A549 (cell line): ENCODE measurements around the gene DOK4. TPM values are rescaled to one million over a fixed set of nuclear protein-coding genes. Genes with fewer than 3 reads are reported as not detected.

Experiments
- ATAC-seq, 2 experiments: fragments of 200-7000 bp in 1 of 2; fragments of >200 bp in 1 of 2; cut with Nextera tagmentation in 1 of 2; cut with Tn5 transposase in 1 of 2; 3 replicates each; pipeline versions ENCODE4 v1.8.0 to v1.9.1; 2018 to 2020; ENCODE audit warnings: mild to moderate bottlenecking in 1 of 2, moderate library complexity in 1 of 2
- CTCF ChIA-PET: fragments of 300-600 bp; sonication (Branson Sonifier 250); formaldehyde crosslinking; extraction: SDS; loops from one replicate; lab custom pipeline; 2021; ENCODE audit warnings: antibody characterized with exemption, inconsistent platforms; lab: Yijun Ruan, JAX
- POLR2A ChIA-PET: fragments of 350-600 bp; formaldehyde crosslinking; extraction: SDS; loops from one replicate; lab custom pipeline; 2021; ENCODE audit warnings: antibody characterized with exemption, inconsistent platforms; lab: Yijun Ruan, JAX
- DNase-seq, 2 experiments: peaks; one replicate each; pipeline versions ENCODE4 v3.0.0 to v3.0.0-alpha.2; 2011 to 2016; ENCODE audit warnings: low read depth in 1 of 2, low spot score in 1 of 2
- FAIRE-seq: peaks from 2 replicates; lab custom pipeline; 2011; peaks lifted over from hg19 to GRCh38; lab: Jason Lieb, UNC
- H3K27ac ChIP-seq, 2 experiments: fragments of >200 bp; sonication (Bioruptor Twin); formaldehyde crosslinking; 3 replicates each; pipeline ENCODE4 v1.5.1; 2016 to 2017
- H3K4me1 ChIP-seq: fragments of >200 bp; sonication (Bioruptor Twin); formaldehyde crosslinking; 3 replicates; pipeline ENCODE4 v1.6.1; 2016
- H3K4me2 ChIP-seq: fragments of >200 bp; sonication (Bioruptor Twin); formaldehyde crosslinking; 3 replicates; pipeline ENCODE4 v1.6.1; 2016
- H3K4me3 ChIP-seq: fragments of >200 bp; sonication (Bioruptor Twin); formaldehyde crosslinking; 3 replicates; pipeline ENCODE4 v1.5.1; 2016
- H3K9me3 ChIP-seq: fragments of >200 bp; sonication (Bioruptor Twin); formaldehyde crosslinking; 3 replicates; pipeline ENCODE4 v1.6.1; 2016
- ATOH8 ChIP-seq: fragments of 250-450 bp; sonication (Bioruptor Pico); IDR thresholded peaks from 2 replicates; pipeline ENCODE4 v1.5.0; 2020; ENCODE audit warnings: low read depth, mild to moderate bottlenecking, moderate library complexity
- BCL3 ChIP-seq: fragments of >200 bp; sonication (Bioruptor Twin); formaldehyde crosslinking; IDR thresholded peaks from 3 replicates; pipeline ENCODE4 v1.6.1; 2016
- BHLHE40 ChIP-seq: IDR thresholded peaks from 2 replicates; pipeline ENCODE4 v1.6.1; 2012; ENCODE audit warnings: low read depth, low read length, inconsistent platforms
- CBX2 ChIP-seq: fragments of 200-600 bp; sonication (generic); IDR thresholded peaks from 2 replicates; pipeline ENCODE4 v1.6.1; 2016; ENCODE audit warnings: low read depth, mild to moderate bottlenecking, borderline replicate concordance
- CBX8 ChIP-seq: fragments of 200-600 bp; sonication (generic); IDR thresholded peaks from 2 replicates; pipeline ENCODE4 v1.6.1; 2016
- CEBPB ChIP-seq, 2 experiments: fragments of >200 bp in 1 of 2; sonication (Bioruptor Twin) in 1 of 2; formaldehyde crosslinking in 1 of 2; IDR thresholded peaks; 2 replicates each; pipeline ENCODE4 v1.6.1; 2012 to 2016
- CHD2 ChIP-seq: fragments of 150-350 bp; IDR thresholded peaks from 2 replicates; pipeline ENCODE4 v1.6.1; 2014; ENCODE audit warnings: low read length; ENCODE audit not compliant: partially characterized antibody
- EHF ChIP-seq: fragments of 250-450 bp; sonication (Bioruptor Pico); IDR thresholded peaks from 2 replicates; pipeline ENCODE4 v1.5.0; 2020; ENCODE audit warnings: mild to moderate bottlenecking
- EHMT2 ChIP-seq: fragments of 200-600 bp; sonication (generic); IDR thresholded peaks from 2 replicates; pipeline ENCODE4 v1.6.1; 2016; ENCODE audit warnings: antibody characterized with exemption, low read depth, mild to moderate bottlenecking, moderate library complexity
- FOSB ChIP-seq: fragments of 250-450 bp; sonication (Bioruptor Pico); IDR thresholded peaks from 2 replicates; pipeline ENCODE4 v1.5.0; 2020; ENCODE audit warnings: mild to moderate bottlenecking, moderate library complexity
- HES2 ChIP-seq: fragments of >200 bp; sonication (Bioruptor Twin); formaldehyde crosslinking; IDR thresholded peaks from 2 replicates; pipeline ENCODE4 v1.6.1; 2016
- HOXB13 ChIP-seq: fragments of 250-450 bp; sonication (Bioruptor Pico); IDR thresholded peaks from 2 replicates; pipeline ENCODE4 v1.5.0; 2020; ENCODE audit warnings: low read depth, mild to moderate bottlenecking, moderate library complexity
- HOXB5 ChIP-seq: fragments of 250-450 bp; sonication (Bioruptor Pico); IDR thresholded peaks from 2 replicates; pipeline ENCODE4 v1.5.0; 2020; ENCODE audit warnings: mild to moderate bottlenecking, moderate library complexity
- KDM1A ChIP-seq: fragments of 200-600 bp; sonication (generic); IDR thresholded peaks from 2 replicates; pipeline ENCODE4 v1.6.1; 2016; ENCODE audit warnings: low read depth, mild to moderate bottlenecking
- KDM5A ChIP-seq: fragments of 200-600 bp; sonication (generic); IDR thresholded peaks from 2 replicates; pipeline ENCODE4 v1.6.1; 2016; ENCODE audit warnings: antibody characterized with exemption, mild to moderate bottlenecking
- MAX ChIP-seq: IDR thresholded peaks from 2 replicates; pipeline ENCODE4 v1.6.1; 2012
- MAZ ChIP-seq: fragments of 150-350 bp; IDR thresholded peaks from 2 replicates; pipeline ENCODE4 v1.6.1; 2014; ENCODE audit warnings: antibody characterized with exemption, low read depth, low read length, borderline replicate concordance
- MYC ChIP-seq: IDR thresholded peaks from 2 replicates; pipeline ENCODE4 v1.6.1; 2012; ENCODE audit warnings: mild to moderate bottlenecking, inconsistent platforms, low read length, improper control_type of control experiment, borderline replicate concordance
- NPAS2 ChIP-seq: fragments of 250-450 bp; sonication (Bioruptor Pico); IDR thresholded peaks from 2 replicates; pipeline ENCODE4 v1.8.0; 2022; ENCODE audit warnings: mild to moderate bottlenecking, moderate library complexity, borderline replicate concordance
- NR3C1 ChIP-seq: fragments of >200 bp; sonication (Bioruptor Twin); formaldehyde crosslinking; IDR thresholded peaks from 3 replicates; pipeline ENCODE4 v1.6.1; 2017
- POLR2AphosphoS2 ChIP-seq: conservative IDR thresholded peaks from 2 replicates; pipeline ENCODE4 v1.6.1; 2012; ENCODE audit warnings: low read length, improper control_type of control experiment, inconsistent platforms
- RARB ChIP-seq: fragments of 250-450 bp; sonication (Bioruptor Pico); IDR thresholded peaks from 2 replicates; pipeline ENCODE4 v1.8.0; 2021; ENCODE audit warnings: mild to moderate bottlenecking, moderate library complexity
- REST ChIP-seq: fragments of 200-600 bp; sonication (generic); IDR thresholded peaks from 2 replicates; pipeline ENCODE4 v1.6.1; 2016; ENCODE audit warnings: antibody characterized with exemption, mild to moderate bottlenecking, moderate library complexity
- SMC3 ChIP-seq: fragments of >200 bp; sonication (Bioruptor Twin); formaldehyde crosslinking; IDR thresholded peaks from 3 replicates; pipeline ENCODE4 v1.6.1; 2018; ENCODE audit warnings: inconsistent platforms
- USF2 ChIP-seq: fragments of 450-650 bp; IDR thresholded peaks from 2 replicates; pipeline ENCODE4 v1.6.1; 2014; ENCODE audit warnings: antibody characterized with exemption
- ZFP36 ChIP-seq: fragments of 450-650 bp; IDR thresholded peaks from 2 replicates; pipeline ENCODE4 v1.6.1; 2014; ENCODE audit warnings: borderline replicate concordance; ENCODE audit not compliant: partially characterized antibody
- ZNF302 ChIP-seq: fragments of 250-450 bp; sonication (Bioruptor Pico); IDR thresholded peaks from 2 replicates; pipeline ENCODE4 v1.9.0; 2021; ENCODE audit warnings: inconsistent platforms, mild to moderate bottlenecking, moderate library complexity
- WGBS: methylation state at CpG from one replicate; pipeline ENCODE4 v1.1.6; 2017; ENCODE audit errors: missing lambda C conversion rate; 5-methylcytosine and 5-hydroxymethylcytosine counted together
- polyA plus RNA-seq, 4 experiments: library from polyadenylated mRNA; depleted of rRNA in 3 of 4; stranded (reverse); fragments of >200 nt; fragmentation: RNase III in 1 of 4; extraction: RNeasy Plus Mini Kit Qiagen cat#74134 plus additional on column Dnase treatment in 1 of 4; gene quantifications; 2 replicates in 3 of 4; 3 replicates in 1 of 4; pipeline ENCODE4 v1.2.3, GENCODE V29; 2011 to 2017

DOK4 gene
- polyA plus RNA-seq, 2 of the 4 experiments (the other 2 are of a cell fraction): 70.3 to 85.4 TPM

GRCh38 chr16:57426356-57426755 is 59.9 kb downstream of the DOK4 start:
- 93% methylated on average over 6 of the region's 7 CpGs for WGBS
- ChIA-PET POLR2A (no interaction called here), CTCF (interaction anchor here (0.6 to 16.7 kb wide), 8 partner anchors 9 to 342 kb away, joined by 3 to 709 read pairs (median 4); partner anchors contain the start of gene CPNE2)

GRCh38 chr16:57424583-57424982 is 61.7 kb downstream of the DOK4 start:
- Histone ChIP-seq H3K4me3 (no peak overlapping the region), H3K4me1 (peaks cover 8% of the 10 kb centered on the region), H3K4me2 (no peak overlapping the region), H3K9me3 (no peaks in the 10 kb centered on the region), H3K27ac (no peak overlapping the region)
- no peak for DNase-seq
- ChIA-PET POLR2A (no interaction called here), CTCF (interaction anchor here (1.0 to 16.7 kb wide), 6 partner anchors 11 to 119 kb away, joined by 3 to 709 read pairs (median 6); partner anchors contain the start of genes CIAPIN1 and COQ9)
- no peak for FAIRE-seq
- no peak for ATAC-seq
- 78% methylated on average over 3 of the region's 3 CpGs for WGBS
- TF ChIP-seq BHLHE40 (no peak), HES2 (no peak), HOXB13 (CRISPR knock-in tag) (no peak), POLR2AphosphoS2 (no peak), REST (no peak), MAX (no peak), CHD2 (no peak), NR3C1 (no peak), MAZ (no peak), KDM5A (no peak), CEBPB (IDR thresholded peaks at IDR 0.05) (no peak), CBX8 (no peak), CBX2 (no peak), FOSB (CRISPR knock-in tag) (no peak), EHMT2 (no peak), RARB (CRISPR knock-in tag) (no peak), EHF (CRISPR knock-in tag) (no peak), BCL3 (no peak)

More at GRCh38 chr16:57426356-57426755, 59.9 kb downstream of the DOK4 start:
- no peak overlapping the region for H3K4me2 ChIP-seq
- no peak for FAIRE-seq
- H3K27ac ChIP-seq: no peak overlapping the region; a peak in 1 of 6 replicates
- TF ChIP-seq ZNF302 (no peak), CBX8 (no peak), EHF (CRISPR knock-in tag) (no peak), ATOH8 (CRISPR knock-in tag) (no peak), BCL3 (no peak), CHD2 (no peak), CBX2 (no peak), KDM5A (no peak), USF2 (no peak), HOXB5 (no peak), SMC3 (no peak), NPAS2 (CRISPR knock-in tag) (no peak), KDM1A (no peak), HES2 (no peak), MYC (no peak), ZFP36 (no peak)
- DNase-seq: no peak
- peaks cover 8% of the 10 kb centered on the region for H3K4me1 ChIP-seq
- no peak overlapping the region for H3K4me3 ChIP-seq
- no peaks in the 10 kb centered on the region for H3K9me3 ChIP-seq
- no peak for ATAC-seq
